Small intestine (tissue), 7 donors: ENCODE results near the gene PABPN1L. TPM values are rescaled to one million over a fixed set of nuclear protein-coding genes. Genes with fewer than 3 reads are reported as not detected.

Experiments used
- DNase-seq, 2 donors: peaks; one replicate each; pipeline versions ENCODE4 v3.0.0 to v3.0.0-alpha.2; 2013
- FAIRE-seq: peaks from 2 replicates; lab custom pipeline; 2012; peaks lifted over from hg19 to GRCh38; lab: Jason Lieb, UNC
- H3K27ac ChIP-seq, 3 donors: one replicate each; pipeline ENCODE4 v1.5.1; 2013; ENCODE audit warnings: low read length in 2 of 3, mild to moderate bottlenecking in 2 of 3, control low read depth in 1 of 3, inconsistent platforms in 1 of 3, low read depth in 1 of 3, moderate library complexity in 1 of 3
- H3K27me3 ChIP-seq, 3 donors: one replicate each; pipeline ENCODE4 v1.6.1; 2013; ENCODE audit warnings: low read length in 3 of 3, inconsistent platforms in 1 of 3; ENCODE audit not compliant: control insufficient read depth in 3 of 3, insufficient read depth in 3 of 3
- H3K36me3 ChIP-seq, 3 donors: one replicate each; pipeline ENCODE4 v1.6.1; 2013; ENCODE audit warnings: low read length in 3 of 3, inconsistent platforms in 1 of 3, low read depth in 1 of 3, mild to moderate bottlenecking in 1 of 3, moderate library complexity in 1 of 3; ENCODE audit not compliant: control insufficient read depth in 3 of 3, insufficient read depth in 2 of 3
- H3K4me1 ChIP-seq, 3 donors: one replicate each; pipeline ENCODE4 v1.6.1; 2013; ENCODE audit warnings: low read length in 2 of 3, inconsistent platforms in 1 of 3, low read depth in 1 of 3, mild to moderate bottlenecking in 1 of 3, moderate library complexity in 1 of 3; ENCODE audit not compliant: control insufficient read depth in 3 of 3, insufficient read depth in 2 of 3
- H3K4me3 ChIP-seq, 3 donors: one replicate each; pipeline ENCODE4 v1.5.1; 2013; ENCODE audit warnings: low read length in 3 of 3, control low read depth in 1 of 3, inconsistent platforms in 1 of 3, low read depth in 1 of 3, mild to moderate bottlenecking in 1 of 3, moderate library complexity in 1 of 3
- H3K9me3 ChIP-seq, 2 donors: one replicate each; pipeline ENCODE4 v1.6.1; 2013; ENCODE audit warnings: low read depth in 1 of 2, low read length in 1 of 2; ENCODE audit not compliant: control insufficient read depth in 2 of 2, insufficient read depth in 1 of 2
- WGBS, 3 donors: extraction: QIAGEN DNeasy Blood & Tissue Kit; methylation state at CpG; one replicate each; pipeline ENCODE4 v1.1.7; 2013; 5-methylcytosine and 5-hydroxymethylcytosine counted together
- polyA plus RNA-seq, 4 donors: library from polyadenylated mRNA; stranded (reverse) in 3 of 4; unstranded in 1 of 4; fragments of 200-250 nt in 3 of 4; fragments of 120-200 nt in 1 of 4; gene quantifications; one replicate each; pipeline versions ENCODE4 v1.2.1 to v1.2.3, GENCODE V29; 2013
- donor health status: healthy with polysubstance abuse.
- donor health status: control.
- donor health status: control.
- donor health status: Bipolar disorder and iron deficiency.
- donor health status: healthy.

The PABPN1L gene
- polyA plus RNA-seq, 4 donors, result 0.12 TPM; not detected in 3

GRCh38 chr16:88848557-88848956, 17.9 kb downstream of the PABPN1L start:
- WGBS, 3 donors, result 92 to 95% (median 92%) methylated on average over 20 to 21 of the region's 21 CpGs
- no peaks in the 10 kb centered on the region for H3K27me3 ChIP-seq
- peaks cover 0 to 4% of the 10 kb centered on the region in 2 donors for H3K9me3 ChIP-seq
- FAIRE-seq (no peak), DNase-seq (no peak)
- peaks cover 0 to 35% (median 7%) of the 10 kb centered on the region in 3 donors for H3K36me3 ChIP-seq
- H3K4me3 ChIP-seq, result no peak overlapping the region
- H3K27ac ChIP-seq, result no peak overlapping the region
- no peaks in the 10 kb centered on the region for H3K4me1 ChIP-seq

DNA sequence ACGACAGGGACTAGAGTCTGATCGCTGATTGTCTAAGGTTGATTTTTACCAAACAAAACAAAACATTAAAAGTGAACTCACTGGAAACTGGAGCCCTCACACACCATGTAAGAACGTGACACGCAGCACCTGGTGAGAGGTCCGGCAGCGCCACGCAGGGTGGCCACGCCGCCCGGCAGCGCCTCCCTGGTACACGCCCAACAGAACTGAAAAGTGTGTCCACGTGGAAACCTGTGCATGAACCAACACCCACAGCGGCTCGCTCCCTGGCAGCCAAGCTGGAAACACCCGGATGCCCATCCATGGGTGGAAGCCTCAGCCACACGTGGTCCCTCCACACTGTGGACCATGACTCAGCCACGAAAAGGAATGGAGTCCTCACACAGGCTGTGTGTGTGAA, 18.8 kb downstream of the PABPN1L start:
- DNase-seq, result no peak
- no peaks in the 10 kb centered on the region for H3K27me3 ChIP-seq
- peaks cover 0 to 4% of the 10 kb centered on the region in 2 donors for H3K9me3 ChIP-seq
- FAIRE-seq, result no peak
- H3K4me3 ChIP-seq, result no peak overlapping the region
- H3K27ac ChIP-seq, result no peak overlapping the region
- no peaks in the 10 kb centered on the region for H3K4me1 ChIP-seq
- 90 to 94% (median 93%) methylated on average over 18 of the region's 18 CpGs for WGBS, 3 donors
- H3K36me3 ChIP-seq, result peaks cover 0 to 42% (median 7%) of the 10 kb centered on the region in 3 donors

GRCh38 chr16:88846088-88846487, 20.4 kb downstream of the PABPN1L start:
- no peaks in the 10 kb centered on the region for H3K9me3 ChIP-seq
- no peaks in the 10 kb centered on the region for H3K27me3 ChIP-seq
- WGBS, 3 donors, result 97 to 98% (median 98%) methylated on average over 8 to 9 of the region's 9 CpGs
- H3K36me3 ChIP-seq, result peaks cover 3 to 51% (median 7%) of the 10 kb centered on the region in 3 donors
- H3K4me3 ChIP-seq, result no peak overlapping the region
- no peaks in the 10 kb centered on the region for H3K4me1 ChIP-seq
- DNase-seq, result no peak
- FAIRE-seq, result no peak
- H3K27ac ChIP-seq, result no peak overlapping the region

GRCh38 chr16:88844419-88845036, 21.9 kb downstream of the PABPN1L start:
- Histone ChIP-seq H3K27me3 (no peaks in the 10 kb centered on the region), H3K27ac (no peak overlapping the region), H3K36me3 (peaks cover 0 to 55% (median 3%) of the 10 kb centered on the region in 3 donors), H3K4me3 (no peak overlapping the region), H3K9me3 (no peaks in the 10 kb centered on the region), H3K4me1 (no peaks in the 10 kb centered on the region)
- WGBS, 3 donors, result 73 to 84% (median 83%) methylated on average over 11 of the region's 11 CpGs
- DNase-seq, result no peak
- FAIRE-seq, result no peak

DNA sequence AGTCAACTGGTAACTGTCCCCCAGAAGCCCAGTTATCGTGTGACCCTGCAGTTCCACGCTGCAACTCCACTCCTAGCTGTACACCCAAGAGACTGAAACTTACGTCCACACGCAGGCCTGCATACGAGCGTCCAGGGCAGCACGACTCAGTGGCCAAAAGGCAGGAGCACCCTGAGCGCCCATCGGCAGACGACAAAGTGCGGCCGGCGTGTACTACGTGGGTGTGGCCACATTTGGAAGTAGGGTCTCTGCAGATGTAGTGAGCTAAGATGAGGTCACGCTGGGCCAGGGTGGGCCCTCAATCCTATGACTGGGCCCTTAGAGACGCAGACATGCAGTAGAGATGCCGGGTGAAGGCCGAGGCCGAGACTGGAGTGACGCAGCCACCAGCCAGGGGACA, 23.2 kb downstream of the PABPN1L start:
- Histone ChIP-seq H3K4me1 (no peaks in the 10 kb centered on the region), H3K36me3 (peaks cover 3 to 65% (median 3%) of the 10 kb centered on the region in 3 donors), H3K4me3 (no peak overlapping the region), H3K9me3 (no peaks in the 10 kb centered on the region), H3K27me3 (no peaks in the 10 kb centered on the region), H3K27ac (no peak overlapping the region)
- no peak for FAIRE-seq
- DNase-seq, result no peak
- 90 to 94% (median 94%) methylated on average over 20 of the region's 20 CpGs for WGBS, 3 donors

- Histone ChIP-seq H3K4me3 (no peak overlapping the region), H3K9me3 (no peaks in the 10 kb centered on the region), H3K4me1 (no peaks in the 10 kb centered on the region), H3K27me3 (no peaks in the 10 kb centered on the region), H3K36me3 (peaks cover 3 to 66% (median 5%) of the 10 kb centered on the region in 3 donors), H3K27ac (no peak overlapping the region)
- no peak for FAIRE-seq
- DNase-seq, result no peak
- WGBS, 3 donors, result 94 to 96% (median 96%) methylated on average over 25 of the region's 25 CpGs
These were observed 23.7 kb downstream of the PABPN1L start for GRCh38 chr16:88842806-88843205.

GRCh38 chr16:88842308-88842756, 24.1 kb downstream of the PABPN1L start:
- no peak overlapping the region for H3K27ac ChIP-seq
- peaks cover 3 to 66% (median 5%) of the 10 kb centered on the region in 3 donors for H3K36me3 ChIP-seq
- H3K4me1 ChIP-seq, result no peaks in the 10 kb centered on the region
- FAIRE-seq, result no peak
- no peaks in the 10 kb centered on the region for H3K27me3 ChIP-seq
- no peaks in the 10 kb centered on the region for H3K9me3 ChIP-seq
- WGBS, 3 donors, result 84 to 96% (median 89%) methylated on average over 15 of the region's 15 CpGs
- no peak overlapping the region for H3K4me3 ChIP-seq
- DNase-seq, result no peak

GRCh38 chr16:88841521-88842307, 24.7 kb downstream of the PABPN1L start:
- FAIRE-seq, result no peak
- peaks cover 3 to 67% (median 5%) of the 10 kb centered on the region in 3 donors for H3K36me3 ChIP-seq
- no peak overlapping the region for H3K4me3 ChIP-seq
- no peaks in the 10 kb centered on the region for H3K27me3 ChIP-seq
- H3K27ac ChIP-seq, result no peak overlapping the region
- H3K9me3 ChIP-seq, result no peaks in the 10 kb centered on the region
- no peaks in the 10 kb centered on the region for H3K4me1 ChIP-seq
- WGBS, 3 donors, result 82 to 89% (median 87%) methylated on average over 39 to 40 of the region's 40 CpGs
- no peak for DNase-seq
